Lower leg skin (tissue), 3 donors: Measurements from ENCODE around the gene RANBP9.

Experiments
- CTCF ChIP-seq, 3 donors: fragments of 450-650 bp; IDR thresholded peaks; one replicate each; pipeline ENCODE4 v1.5.1; 2016; ENCODE audit warnings: antibody characterized with exemption in 3 of 3, mild to moderate bottlenecking in 3 of 3, moderate library complexity in 2 of 3
- POLR2A ChIP-seq, 2 donors: fragments of 450-650 bp; IDR thresholded peaks; one replicate each; pipeline ENCODE4 v1.6.1; 2016 to 2017; ENCODE audit warnings: antibody characterized with exemption in 2 of 2, mild to moderate bottlenecking in 1 of 2, moderate library complexity in 1 of 2

- TF ChIP-seq CTCF (IDR thresholded peaks at IDR 0.05) (no peak), POLR2A (IDR thresholded peaks at IDR 0.05) (no peak)
These were observed 31.5 kb upstream of the RANBP9 start for GRCh38 chr6:13742961-13743735.
